Measurements from ENCODE around the gene PAXX. TPM values are rescaled to one million over a fixed set of nuclear protein-coding genes. Genes with fewer than 3 reads are reported as not detected.

The PAXX gene
- total RNA-seq, 1 donor from 2014 or later = 50.7 TPM

- H3K4me3 Mint-ChIP-seq (ENCODE audit: unreplicated experiment) = no peak overlapping the region
- no peak for DNase-seq
- peaks cover 14% of the 10 kb centered on the region for H3K27me3 Mint-ChIP-seq (ENCODE audit: unreplicated experiment)
These were observed 9.1 kb upstream of the PAXX start for GRCh38 chr9:136983167-136983566.

DNA sequence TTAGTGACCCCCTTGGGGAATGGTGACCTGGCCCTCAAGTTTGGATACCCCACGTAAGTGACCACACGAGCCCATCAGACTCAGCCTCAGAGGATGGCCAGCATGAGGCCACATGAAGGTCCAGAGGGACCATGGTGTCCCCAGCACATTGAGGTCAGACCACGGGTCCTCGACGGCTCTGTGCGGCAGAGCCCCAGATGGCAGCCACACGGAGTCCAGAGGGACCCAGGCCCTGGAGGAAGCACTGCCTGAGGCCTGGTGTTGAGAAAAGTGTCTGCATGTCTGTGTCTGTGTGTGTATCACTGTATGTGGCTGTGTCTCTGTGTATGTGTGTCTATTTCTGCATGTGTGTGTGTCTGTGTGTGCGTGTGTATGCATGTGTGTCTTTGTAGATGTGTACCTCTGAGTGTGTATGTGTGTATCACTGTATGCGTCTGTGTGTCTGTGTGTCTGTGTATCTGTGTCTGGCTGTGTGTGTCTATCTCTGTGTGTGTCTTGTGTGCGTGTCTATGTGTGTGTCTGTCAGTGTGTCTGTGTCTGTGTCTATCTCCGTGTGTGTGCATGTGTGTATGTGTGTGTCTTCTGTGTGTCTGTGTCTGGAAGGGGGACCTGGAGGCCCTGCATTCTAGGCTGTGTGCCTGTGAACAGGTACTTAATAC, 8.4 kb upstream of the PAXX start:
- Mint-ChIP-seq H3K4me1 (ENCODE audit: low read depth, unreplicated experiment) (peaks cover 4% of the 10 kb centered on the region), H3K27ac (ENCODE audit: unreplicated experiment) (no peak overlapping the region), H3K36me3 (ENCODE audit: unreplicated experiment) (no peaks in the 10 kb centered on the region), H3K4me3 (ENCODE audit: unreplicated experiment) (peak overlapping the region; percentile 43), H3K27me3 (ENCODE audit: unreplicated experiment) (peaks cover 14% of the 10 kb centered on the region), H3K9me3 (ENCODE audit: unreplicated experiment) (peaks cover 10% of the 10 kb centered on the region)
- TF ChIP-seq, protein P1, sequence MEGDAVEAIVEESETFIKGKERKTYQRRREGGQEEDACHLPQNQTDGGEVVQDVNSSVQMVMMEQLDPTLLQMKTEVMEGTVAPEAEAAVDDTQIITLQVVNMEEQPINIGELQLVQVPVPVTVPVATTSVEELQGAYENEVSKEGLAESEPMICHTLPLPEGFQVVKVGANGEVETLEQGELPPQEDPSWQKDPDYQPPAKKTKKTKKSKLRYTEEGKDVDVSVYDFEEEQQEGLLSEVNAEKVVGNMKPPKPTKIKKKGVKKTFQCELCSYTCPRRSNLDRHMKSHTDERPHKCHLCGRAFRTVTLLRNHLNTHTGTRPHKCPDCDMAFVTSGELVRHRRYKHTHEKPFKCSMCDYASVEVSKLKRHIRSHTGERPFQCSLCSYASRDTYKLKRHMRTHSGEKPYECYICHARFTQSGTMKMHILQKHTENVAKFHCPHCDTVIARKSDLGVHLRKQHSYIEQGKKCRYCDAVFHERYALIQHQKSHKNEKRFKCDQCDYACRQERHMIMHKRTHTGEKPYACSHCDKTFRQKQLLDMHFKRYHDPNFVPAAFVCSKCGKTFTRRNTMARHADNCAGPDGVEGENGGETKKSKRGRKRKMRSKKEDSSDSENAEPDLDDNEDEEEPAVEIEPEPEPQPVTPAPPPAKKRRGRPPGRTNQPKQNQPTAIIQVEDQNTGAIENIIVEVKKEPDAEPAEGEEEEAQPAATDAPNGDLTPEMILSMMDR (IDR thresholded peaks at IDR 0.05; ENCODE audit: partially characterized antibody, unreplicated experiment) = no peak
- peak; percentile 51 for DNase-seq

More at GRCh38 chr9:136983167-136983566, 9.1 kb upstream of the PAXX start:
- Mint-ChIP-seq H3K9me3 (ENCODE audit: unreplicated experiment) (peaks cover 10% of the 10 kb centered on the region), H3K27ac (ENCODE audit: unreplicated experiment) (no peak overlapping the region), H3K36me3 (ENCODE audit: unreplicated experiment) (no peaks in the 10 kb centered on the region), H3K4me1 (ENCODE audit: low read depth, unreplicated experiment) (peaks cover 4% of the 10 kb centered on the region)
- TF ChIP-seq, protein P1 (IDR thresholded peaks at IDR 0.05; ENCODE audit: partially characterized antibody, unreplicated experiment) = no peak

- Mint-ChIP-seq H3K4me1 (ENCODE audit: low read depth, unreplicated experiment) (peaks cover 4% of the 10 kb centered on the region), H3K4me3 (ENCODE audit: unreplicated experiment) (no peak overlapping the region), H3K9me3 (ENCODE audit: unreplicated experiment) (peaks cover 10% of the 10 kb centered on the region), H3K36me3 (ENCODE audit: unreplicated experiment) (no peaks in the 10 kb centered on the region), H3K27me3 (ENCODE audit: unreplicated experiment) (peaks cover 18% of the 10 kb centered on the region), H3K27ac (ENCODE audit: unreplicated experiment) (no peak overlapping the region)
- TF ChIP-seq, protein P1 (IDR thresholded peaks at IDR 0.05; ENCODE audit: partially characterized antibody, unreplicated experiment) = no peak
- DNase-seq = peak; percentile 21
These were observed 7.7 kb upstream of the PAXX start for GRCh38 chr9:136984464-136985026.

DNA sequence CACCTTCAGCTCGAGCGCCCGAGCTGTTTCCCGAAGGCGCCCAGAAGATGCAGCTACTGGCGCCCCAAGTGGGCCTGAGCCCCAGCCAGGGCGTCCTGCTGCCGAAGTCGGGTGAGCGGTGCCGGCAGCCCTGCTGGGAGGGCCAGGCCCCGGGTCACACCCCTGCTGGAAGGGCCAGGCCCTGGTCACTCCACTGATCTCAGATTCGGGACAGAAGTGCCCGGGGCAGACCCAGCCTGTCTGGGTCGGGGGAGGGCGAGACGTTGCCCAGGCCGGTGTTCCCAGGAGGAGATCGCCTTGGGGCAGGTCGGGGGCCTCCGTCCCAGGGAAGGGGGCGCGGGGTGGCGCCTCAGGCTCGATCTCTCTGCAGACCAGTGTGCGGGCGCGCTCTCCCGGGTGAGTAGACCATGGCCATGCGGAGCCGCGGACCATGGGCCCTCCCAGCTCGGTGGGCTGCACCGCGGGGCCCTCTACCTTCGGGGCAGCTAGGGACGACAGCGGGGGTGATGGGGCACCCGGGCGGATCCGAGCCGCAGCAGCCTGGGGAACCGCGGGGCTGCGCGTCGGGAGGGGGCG, 7.1 kb upstream of the PAXX start:
- no peak overlapping the region for H3K27ac Mint-ChIP-seq (ENCODE audit: unreplicated experiment)
- H3K36me3 Mint-ChIP-seq (ENCODE audit: unreplicated experiment) = no peaks in the 10 kb centered on the region
- no peak overlapping the region for H3K4me3 Mint-ChIP-seq (ENCODE audit: unreplicated experiment)
- DNase-seq = peak; percentile 24
- peaks cover 10% of the 10 kb centered on the region for H3K9me3 Mint-ChIP-seq (ENCODE audit: unreplicated experiment)
- peaks cover 18% of the 10 kb centered on the region for H3K27me3 Mint-ChIP-seq (ENCODE audit: unreplicated experiment)
- peaks cover 4% of the 10 kb centered on the region for H3K4me1 Mint-ChIP-seq (ENCODE audit: low read depth, unreplicated experiment)
- TF ChIP-seq, protein P1 (IDR thresholded peaks at IDR 0.05; ENCODE audit: partially characterized antibody, unreplicated experiment) = no peak

DNA sequence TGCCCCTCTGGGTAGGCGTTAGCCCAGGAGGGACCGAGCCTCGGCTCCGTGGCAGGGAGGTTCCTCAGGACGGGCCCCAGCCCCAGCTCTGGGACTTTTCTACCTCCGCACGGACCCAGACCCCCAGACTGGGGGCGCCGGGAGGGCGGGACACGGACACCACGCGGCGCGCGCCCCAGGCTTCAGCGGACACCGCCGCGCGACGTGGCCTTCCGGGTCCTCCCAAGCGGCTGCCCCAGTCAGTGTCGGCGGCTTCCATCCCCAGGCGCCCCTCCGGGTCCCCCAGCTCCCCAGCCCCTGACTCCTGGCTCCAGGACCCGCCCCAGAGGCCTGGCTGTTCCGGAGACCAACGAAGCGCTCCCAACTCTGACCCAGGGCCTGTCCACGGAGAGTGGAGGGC, 6.4 kb upstream of the PAXX start:
- DNase-seq = peak; percentile 22
- Mint-ChIP-seq H3K27ac (ENCODE audit: unreplicated experiment) (no peak overlapping the region), H3K36me3 (ENCODE audit: unreplicated experiment) (peaks cover 5% of the 10 kb centered on the region), H3K9me3 (ENCODE audit: unreplicated experiment) (peaks cover 11% of the 10 kb centered on the region), H3K27me3 (ENCODE audit: unreplicated experiment) (peaks cover 23% of the 10 kb centered on the region), H3K4me3 (ENCODE audit: unreplicated experiment) (no peak overlapping the region), H3K4me1 (ENCODE audit: low read depth, unreplicated experiment) (peaks cover 5% of the 10 kb centered on the region)
- TF ChIP-seq, protein P1 (IDR thresholded peaks at IDR 0.05; ENCODE audit: partially characterized antibody, unreplicated experiment) = no peak
